ENCODE measurements around the gene GARNL3. TPM values are rescaled to one million over a fixed set of nuclear protein-coding genes. Genes with fewer than 3 reads are reported as not detected.

GARNL3 gene
- total RNA-seq, 2 donors from 2014 or later, result 2.0 to 2.5 TPM

DNA sequence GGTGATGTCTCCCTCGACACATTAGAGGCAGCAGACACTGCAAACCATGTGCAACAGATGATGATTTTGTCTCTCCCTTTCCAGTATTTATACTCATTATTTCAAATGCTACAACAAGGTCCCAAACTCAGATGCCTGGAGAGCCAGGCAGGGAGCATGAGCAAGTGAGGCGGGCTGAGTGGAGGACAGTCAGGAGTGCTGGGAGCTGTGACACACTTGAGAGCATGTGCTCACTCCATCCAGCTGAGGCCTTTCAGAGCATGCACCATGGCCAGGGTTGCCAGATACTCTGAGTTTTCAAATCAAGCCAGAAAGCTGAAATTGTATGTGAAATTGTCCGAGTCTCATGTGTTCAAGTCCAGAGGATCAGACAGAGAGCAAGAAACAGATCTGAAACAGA lies 76.6 kb downstream of the GARNL3 start:
- H3K9me3 ChIP-seq (ENCODE audit: control insufficient read depth, low read length, poor library complexity, severe bottlenecking), result no peaks in the 10 kb centered on the region
- H3K27ac Mint-ChIP-seq, result no peak overlapping the region
- peaks cover 6% of the 10 kb centered on the region for H3K4me1 Mint-ChIP-seq
- ATAC-seq (no peak), DNase-seq (no peak)
- peaks cover 13% of the 10 kb centered on the region for H3K27me3 Mint-ChIP-seq
- no peak overlapping the region for H3K4me3 Mint-ChIP-seq
- peaks cover 11% of the 10 kb centered on the region for H3K36me3 Mint-ChIP-seq (ENCODE audit: low read depth)

GRCh38 chr9:127344368-127345000 lies 79.9 kb downstream of the GARNL3 start:
- no peak for ATAC-seq
- no peaks in the 10 kb centered on the region for H3K9me3 ChIP-seq (ENCODE audit: control insufficient read depth, low read length, poor library complexity, severe bottlenecking)
- no peak for DNase-seq
- H3K27me3 Mint-ChIP-seq, result peaks cover 13% of the 10 kb centered on the region
- no peak overlapping the region for H3K27ac Mint-ChIP-seq
- peaks cover 11% of the 10 kb centered on the region for H3K36me3 Mint-ChIP-seq (ENCODE audit: low read depth)
- no peak overlapping the region for H3K4me3 Mint-ChIP-seq
- peaks cover 6% of the 10 kb centered on the region for H3K4me1 Mint-ChIP-seq

DNA sequence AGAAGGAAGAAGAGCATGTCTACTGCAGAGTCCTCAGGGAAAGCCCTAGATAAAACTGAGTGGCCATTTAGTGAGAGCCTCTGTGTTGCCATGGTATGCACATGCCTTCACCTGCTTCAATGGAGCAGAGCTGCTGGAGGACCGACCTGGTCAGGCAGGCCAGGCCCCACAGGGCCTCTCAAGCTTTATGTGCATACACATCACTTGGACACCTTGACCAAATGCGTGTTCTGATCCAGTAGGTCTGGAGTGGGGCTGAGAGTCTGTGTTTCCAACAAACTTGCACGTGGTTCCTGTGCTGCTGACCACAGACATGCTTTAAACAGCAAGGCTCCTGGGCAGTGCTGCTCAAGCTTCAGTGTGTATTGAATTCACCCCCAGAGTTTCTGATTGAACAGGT lies 81.0 kb downstream of the GARNL3 start:
- H3K9me3 ChIP-seq (ENCODE audit: control insufficient read depth, low read length, poor library complexity, severe bottlenecking), result no peaks in the 10 kb centered on the region
- peaks cover 5% of the 10 kb centered on the region for H3K27me3 Mint-ChIP-seq
- peaks cover 5% of the 10 kb centered on the region for H3K36me3 Mint-ChIP-seq (ENCODE audit: low read depth)
- H3K4me3 Mint-ChIP-seq, result no peak overlapping the region
- peaks cover 3% of the 10 kb centered on the region for H3K4me1 Mint-ChIP-seq
- H3K27ac Mint-ChIP-seq, result no peak overlapping the region
- ATAC-seq (no peak), DNase-seq (no peak)

- Mint-ChIP-seq H3K27me3 (no peaks in the 10 kb centered on the region), H3K27ac (no peak overlapping the region), H3K36me3 (ENCODE audit: low read depth) (peaks cover 2% of the 10 kb centered on the region), H3K4me3 (no peak overlapping the region), H3K4me1 (peaks cover 2% of the 10 kb centered on the region)
- no peak for DNase-seq
- H3K9me3 ChIP-seq (ENCODE audit: control insufficient read depth, low read length, poor library complexity, severe bottlenecking), result no peaks in the 10 kb centered on the region
- no peak for ATAC-seq
Observed at GRCh38 chr9:127346584-127346983, 82.0 kb downstream of the GARNL3 start.

DNA sequence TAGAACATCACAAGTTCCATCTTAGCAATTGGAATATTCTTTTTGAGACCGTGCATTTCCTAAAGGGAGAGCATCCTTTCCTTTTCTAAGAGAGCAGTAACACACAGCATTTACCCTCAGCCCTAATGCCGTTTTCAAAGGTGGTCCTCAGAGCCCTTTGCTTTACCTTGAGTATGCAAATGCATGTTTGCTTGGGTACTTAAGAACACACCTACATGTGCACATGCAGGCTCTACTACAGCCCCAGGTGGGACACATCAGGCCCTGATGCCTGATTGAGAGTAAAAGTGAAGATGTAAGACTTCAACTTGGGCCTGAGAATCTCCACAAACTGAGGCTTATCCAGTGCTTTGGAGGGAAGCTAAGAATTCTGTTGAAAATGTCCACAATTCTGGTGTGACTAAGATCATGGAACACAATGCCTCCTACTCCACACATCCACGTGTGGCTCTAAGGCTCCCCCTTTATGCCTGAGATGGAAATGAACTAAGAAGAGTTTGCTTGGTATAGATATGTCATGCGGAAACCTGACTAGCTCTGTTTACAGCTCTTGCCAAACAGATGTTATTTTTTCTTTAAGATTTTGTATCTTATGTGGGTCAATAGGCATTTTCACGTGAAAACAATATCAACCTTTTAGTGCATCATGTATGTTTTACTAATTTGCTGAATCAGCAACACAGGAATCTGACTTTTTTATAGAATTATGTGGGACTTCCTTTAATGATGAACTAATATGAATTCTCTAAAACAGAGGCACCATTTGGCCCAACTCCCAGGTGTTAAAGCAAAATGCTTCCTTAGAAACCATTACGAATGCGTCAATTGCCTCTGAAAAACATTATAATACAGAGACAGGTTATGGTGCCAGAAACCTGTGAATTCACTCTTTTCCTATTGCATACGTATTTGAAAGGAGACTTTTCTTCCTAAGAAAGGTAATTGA lies 83.5 kb downstream of the GARNL3 start:
- DNase-seq, result no peak
- H3K4me3 Mint-ChIP-seq, result no peak overlapping the region
- no peaks in the 10 kb centered on the region for H3K9me3 ChIP-seq (ENCODE audit: control insufficient read depth, low read length, poor library complexity, severe bottlenecking)
- no peak for ATAC-seq
- H3K27me3 Mint-ChIP-seq, result peaks cover 14% of the 10 kb centered on the region
- H3K36me3 Mint-ChIP-seq (ENCODE audit: low read depth), result no peaks in the 10 kb centered on the region
- H3K4me1 Mint-ChIP-seq, result no peaks in the 10 kb centered on the region
- H3K27ac Mint-ChIP-seq, result no peak overlapping the region

DNA sequence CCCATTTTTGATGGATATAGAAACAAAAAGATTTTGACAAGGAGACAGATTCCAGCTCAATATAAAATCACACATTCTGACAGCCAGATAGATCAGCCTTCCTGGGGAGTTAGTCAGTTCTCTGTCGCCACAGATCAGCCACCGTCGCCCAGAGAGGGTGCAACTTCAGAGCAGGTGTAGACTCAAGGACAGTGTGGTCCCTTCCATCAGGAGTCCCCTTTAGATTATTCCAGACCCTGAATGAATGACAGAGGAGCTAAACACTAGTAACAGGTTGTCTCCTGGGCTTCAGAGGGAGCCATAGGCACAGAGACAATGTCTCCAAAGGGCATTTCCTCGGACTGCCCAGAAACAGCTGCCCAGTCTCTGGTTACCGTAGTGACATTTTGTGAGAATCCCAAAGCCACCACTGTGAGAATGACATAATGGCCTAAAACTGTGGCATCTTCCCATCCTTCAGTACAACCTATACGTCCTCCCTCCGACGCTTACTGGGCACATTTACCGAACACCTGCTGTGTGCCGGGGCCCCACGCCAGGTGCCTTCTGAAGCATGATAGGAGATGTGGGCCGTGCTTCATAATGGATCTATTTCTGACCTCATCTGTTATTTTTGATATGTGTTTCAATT lies 85.0 kb downstream of the GARNL3 start:
- Mint-ChIP-seq H3K27me3 (peaks cover 27% of the 10 kb centered on the region), H3K36me3 (ENCODE audit: low read depth) (no peaks in the 10 kb centered on the region), H3K27ac (no peak overlapping the region), H3K4me3 (no peak overlapping the region), H3K4me1 (no peaks in the 10 kb centered on the region)
- ATAC-seq (no peak), DNase-seq (no peak)
- no peaks in the 10 kb centered on the region for H3K9me3 ChIP-seq (ENCODE audit: control insufficient read depth, low read length, poor library complexity, severe bottlenecking)

GRCh38 chr9:127351182-127352166 lies 86.9 kb downstream of the GARNL3 start:
- peaks cover 7% of the 10 kb centered on the region for H3K36me3 Mint-ChIP-seq (ENCODE audit: low read depth)
- no peak for DNase-seq
- H3K27me3 Mint-ChIP-seq, result peaks cover 42% of the 10 kb centered on the region
- no peak for ATAC-seq
- no peaks in the 10 kb centered on the region for H3K4me1 Mint-ChIP-seq
- H3K9me3 ChIP-seq (ENCODE audit: control insufficient read depth, low read length, poor library complexity, severe bottlenecking), result no peaks in the 10 kb centered on the region
- no peak overlapping the region for H3K4me3 Mint-ChIP-seq
- no peak overlapping the region for H3K27ac Mint-ChIP-seq

DNA sequence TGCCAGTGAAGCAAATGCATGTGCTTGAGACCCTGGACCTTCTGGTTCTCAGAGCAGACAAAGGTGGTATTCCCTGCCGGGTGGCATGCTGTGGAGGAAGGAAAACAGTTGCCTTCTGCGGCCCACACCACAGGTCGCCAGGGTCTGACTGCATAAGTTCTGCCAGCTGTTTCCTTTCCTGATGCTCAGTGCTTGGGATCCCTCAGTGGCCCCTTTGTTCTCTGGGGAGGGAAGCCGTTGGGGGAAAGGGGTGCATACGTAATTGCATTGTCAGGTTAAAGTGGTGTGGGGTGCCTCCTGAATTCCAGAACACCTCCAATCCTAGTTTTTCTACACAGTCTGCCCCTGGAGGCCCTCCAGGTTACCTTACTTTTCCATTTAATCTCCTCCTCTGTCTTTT lies 89.3 kb downstream of the GARNL3 start:
- H3K4me1 Mint-ChIP-seq, result no peaks in the 10 kb centered on the region
- no peak overlapping the region for H3K27ac Mint-ChIP-seq
- ATAC-seq (no peak), DNase-seq (no peak)
- H3K9me3 ChIP-seq (ENCODE audit: control insufficient read depth, low read length, poor library complexity, severe bottlenecking), result no peaks in the 10 kb centered on the region
- peaks cover 42% of the 10 kb centered on the region for H3K27me3 Mint-ChIP-seq
- H3K4me3 Mint-ChIP-seq, result no peak overlapping the region
- peaks cover 7% of the 10 kb centered on the region for H3K36me3 Mint-ChIP-seq (ENCODE audit: low read depth)

DNA sequence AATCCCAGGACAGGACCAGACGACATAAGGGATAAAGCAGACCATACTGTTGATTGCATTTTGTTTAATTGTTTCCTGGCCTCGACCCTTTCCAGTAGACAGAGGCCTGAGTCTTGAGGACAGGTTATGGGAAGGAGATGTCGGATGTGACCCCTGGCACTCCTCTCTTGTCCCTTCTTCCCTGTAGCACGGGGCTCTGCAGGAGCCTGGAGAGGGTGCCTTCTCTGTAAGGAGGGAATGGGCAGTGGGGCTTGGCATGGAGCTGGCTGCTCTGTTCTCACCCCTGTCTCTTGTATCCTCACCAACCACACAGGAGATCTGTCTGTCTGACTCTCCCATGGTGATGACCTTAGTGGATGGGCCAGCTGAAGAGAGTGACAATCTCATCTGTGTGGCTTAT lies 92.3 kb downstream of the GARNL3 start:
- no peak for DNase-seq
- Mint-ChIP-seq H3K27me3 (peaks cover 40% of the 10 kb centered on the region), H3K36me3 (ENCODE audit: low read depth) (peaks cover 7% of the 10 kb centered on the region), H3K27ac (no peak overlapping the region), H3K4me1 (no peaks in the 10 kb centered on the region), H3K4me3 (no peak overlapping the region)
- ATAC-seq, result no peak
- H3K9me3 ChIP-seq (ENCODE audit: control insufficient read depth, low read length, poor library complexity, severe bottlenecking), result no peaks in the 10 kb centered on the region

DNA sequence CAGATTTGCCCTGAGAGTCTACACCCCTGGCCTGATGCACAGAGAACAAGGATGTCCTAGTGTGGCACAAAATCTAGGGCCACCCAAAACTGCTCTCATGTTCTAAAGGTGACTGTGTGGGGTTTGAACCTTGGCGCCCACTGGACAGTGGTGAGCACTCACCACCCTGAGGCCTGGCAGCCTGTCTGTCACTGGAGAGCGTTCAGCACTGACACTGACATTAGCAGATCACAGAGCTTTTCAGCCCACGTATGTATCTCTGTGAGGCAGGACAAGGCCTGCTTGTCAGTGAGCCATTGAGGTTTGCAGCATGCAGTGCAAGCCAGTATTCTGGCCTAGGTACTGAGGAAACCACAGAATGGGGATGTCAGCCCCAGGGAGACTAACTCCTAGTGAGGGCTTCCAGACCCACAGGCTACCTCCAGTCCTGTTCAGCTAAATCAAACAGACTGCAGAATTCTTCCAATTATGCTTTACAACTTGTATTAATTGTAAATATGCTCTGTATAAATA lies 93.5 kb downstream of the GARNL3 start:
- Mint-ChIP-seq H3K36me3 (ENCODE audit: low read depth) (peaks cover 7% of the 10 kb centered on the region), H3K4me3 (no peak overlapping the region), H3K27me3 (peaks cover 33% of the 10 kb centered on the region), H3K27ac (no peak overlapping the region), H3K4me1 (no peaks in the 10 kb centered on the region)
- H3K9me3 ChIP-seq (ENCODE audit: control insufficient read depth, low read length, poor library complexity, severe bottlenecking), result no peaks in the 10 kb centered on the region
- DNase-seq, result no peak
- no peak for ATAC-seq

DNA sequence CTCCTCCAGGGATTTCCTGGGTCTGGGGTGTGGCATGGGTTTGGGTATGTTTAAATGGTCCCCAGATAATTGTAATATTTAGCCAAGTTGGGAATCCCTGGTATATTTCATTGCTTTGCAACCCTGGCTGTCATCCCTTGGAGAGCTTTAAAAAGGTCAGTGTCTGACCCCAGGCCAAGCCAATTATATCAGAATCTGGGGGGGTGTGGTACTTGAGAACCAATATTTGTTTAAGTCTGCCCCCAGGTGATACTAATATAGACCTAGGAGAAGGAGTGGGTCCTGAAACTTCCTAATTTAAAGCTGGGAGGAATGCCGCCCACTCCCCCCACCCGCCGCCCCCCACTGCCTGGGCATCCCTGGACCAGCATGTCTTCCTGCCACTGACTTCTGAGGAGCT lies 94.2 kb downstream of the GARNL3 start:
- H3K9me3 ChIP-seq (ENCODE audit: control insufficient read depth, low read length, poor library complexity, severe bottlenecking), result no peaks in the 10 kb centered on the region
- no peaks in the 10 kb centered on the region for H3K4me1 Mint-ChIP-seq
- no peak overlapping the region for H3K4me3 Mint-ChIP-seq
- DNase-seq (no peak), ATAC-seq (no peak)
- peaks cover 7% of the 10 kb centered on the region for H3K36me3 Mint-ChIP-seq (ENCODE audit: low read depth)
- no peak overlapping the region for H3K27ac Mint-ChIP-seq
- H3K27me3 Mint-ChIP-seq, result peaks cover 34% of the 10 kb centered on the region

DNA sequence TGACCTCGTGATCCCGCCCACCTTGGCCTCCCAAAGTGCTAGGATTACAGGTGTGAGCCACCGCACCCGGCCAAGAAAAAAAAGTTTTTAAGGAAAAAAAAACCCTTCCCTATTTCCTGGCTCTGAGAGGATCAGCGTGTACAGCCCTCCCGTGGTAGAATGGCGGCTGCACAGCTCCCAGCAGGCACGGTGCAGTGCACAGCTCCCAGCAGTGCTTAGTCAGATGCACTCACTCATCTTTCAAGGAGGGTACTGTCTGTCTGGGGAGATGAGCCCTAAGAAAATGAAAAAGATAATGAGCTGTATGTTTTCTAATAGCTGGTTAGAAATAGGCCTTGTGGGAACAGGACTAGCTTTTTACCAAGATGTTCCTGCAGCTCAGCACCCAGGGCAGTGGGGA lies 95.7 kb downstream of the GARNL3 start:
- H3K9me3 ChIP-seq (ENCODE audit: control insufficient read depth, low read length, poor library complexity, severe bottlenecking), result no peaks in the 10 kb centered on the region
- DNase-seq (no peak), ATAC-seq (no peak)
- H3K27ac Mint-ChIP-seq, result no peak overlapping the region
- peaks cover 6% of the 10 kb centered on the region for H3K36me3 Mint-ChIP-seq (ENCODE audit: low read depth)
- peaks cover 4% of the 10 kb centered on the region for H3K4me1 Mint-ChIP-seq
- H3K27me3 Mint-ChIP-seq, result peaks cover 26% of the 10 kb centered on the region
- no peak overlapping the region for H3K4me3 Mint-ChIP-seq

Data from T-helper 17 cell (primary cell).